HCT116 (cell line): ENCODE data around the gene STAB1.

Experiments
- CBX3 ChIP-seq: IDR thresholded peaks from 2 replicates; pipeline ENCODE4 v1.6.1; 2012; ENCODE audit warnings: low read depth
- CEBPB ChIP-seq: IDR thresholded peaks from 2 replicates; pipeline ENCODE4 v1.6.1; 2012; ENCODE audit warnings: low read depth
- ELF1 ChIP-seq: IDR thresholded peaks from 2 replicates; pipeline ENCODE4 v1.6.1; 2012; ENCODE audit warnings: low read depth, borderline replicate concordance
- EZH2 ChIP-seq: fragments of 200-600 bp; sonication (generic); IDR thresholded peaks from 2 replicates; pipeline ENCODE4 v1.6.1; 2017; ENCODE audit warnings: antibody characterized with exemption, mixed run types
- EZH2phosphoT487 ChIP-seq: fragments of 200-600 bp; IDR thresholded peaks from 2 replicates; pipeline ENCODE4 v1.6.1; 2018; ENCODE audit warnings: antibody characterized with exemption, borderline replicate concordance
- JUND ChIP-seq: IDR thresholded peaks from 2 replicates; pipeline ENCODE4 v1.6.1; 2012
- POLR2A ChIP-seq: IDR thresholded peaks from 2 replicates; pipeline ENCODE4 v1.7.0; 2011; ENCODE audit warnings: borderline replicate concordance; ENCODE audit not compliant: insufficient read depth, insufficient read length; ENCODE audit errors: extremely low read depth
- POLR2AphosphoS5 ChIP-seq: IDR thresholded peaks from 2 replicates; pipeline ENCODE4 v1.6.1; 2011; ENCODE audit warnings: mild to moderate bottlenecking, low read depth, low read length, moderate library complexity
- RAD21 ChIP-seq: IDR thresholded peaks from 2 replicates; pipeline ENCODE4 v1.6.1; 2012; ENCODE audit warnings: low read depth, mild to moderate bottlenecking
- SIN3A ChIP-seq: IDR thresholded peaks from 2 replicates; pipeline ENCODE4 v1.6.1; 2012; ENCODE audit warnings: low read depth
- TCF7L2 ChIP-seq: IDR thresholded peaks from 2 replicates; pipeline ENCODE4 v1.7.0; 2011; ENCODE audit warnings: borderline replicate concordance, inconsistent platforms; ENCODE audit not compliant: insufficient read depth, insufficient read length; ENCODE audit errors: extremely low read depth
- TF ChIP-seq, protein P1 (sequence below), 3 experiments: fragments of 200-600 bp in 1 of 3; sonication (generic) in 1 of 3; IDR thresholded peaks in 2 of 3; conservative IDR thresholded peaks in 1 of 3; 2 replicates each; pipeline ENCODE4 v1.5.1; 2012 to 2017; ENCODE audit warnings: low read depth in 2 of 3, low read length in 2 of 3, antibody characterized with exemption in 1 of 3, borderline replicate concordance in 1 of 3, control low read depth in 1 of 3, mild to moderate bottlenecking in 1 of 3, mixed read lengths in 1 of 3, mixed run types in 1 of 3, moderate library complexity in 1 of 3; ENCODE audit not compliant: insufficient read depth in 1 of 3
- TF ChIP-seq, protein P2 (sequence below): IDR thresholded peaks from 2 replicates; pipeline ENCODE4 v1.6.1; 2012; ENCODE audit warnings: low read depth
- TF ChIP-seq, protein P3 (sequence below): IDR thresholded peaks from 2 replicates; pipeline ENCODE4 v1.6.1; 2012

- TF ChIP-seq, protein P1, sequence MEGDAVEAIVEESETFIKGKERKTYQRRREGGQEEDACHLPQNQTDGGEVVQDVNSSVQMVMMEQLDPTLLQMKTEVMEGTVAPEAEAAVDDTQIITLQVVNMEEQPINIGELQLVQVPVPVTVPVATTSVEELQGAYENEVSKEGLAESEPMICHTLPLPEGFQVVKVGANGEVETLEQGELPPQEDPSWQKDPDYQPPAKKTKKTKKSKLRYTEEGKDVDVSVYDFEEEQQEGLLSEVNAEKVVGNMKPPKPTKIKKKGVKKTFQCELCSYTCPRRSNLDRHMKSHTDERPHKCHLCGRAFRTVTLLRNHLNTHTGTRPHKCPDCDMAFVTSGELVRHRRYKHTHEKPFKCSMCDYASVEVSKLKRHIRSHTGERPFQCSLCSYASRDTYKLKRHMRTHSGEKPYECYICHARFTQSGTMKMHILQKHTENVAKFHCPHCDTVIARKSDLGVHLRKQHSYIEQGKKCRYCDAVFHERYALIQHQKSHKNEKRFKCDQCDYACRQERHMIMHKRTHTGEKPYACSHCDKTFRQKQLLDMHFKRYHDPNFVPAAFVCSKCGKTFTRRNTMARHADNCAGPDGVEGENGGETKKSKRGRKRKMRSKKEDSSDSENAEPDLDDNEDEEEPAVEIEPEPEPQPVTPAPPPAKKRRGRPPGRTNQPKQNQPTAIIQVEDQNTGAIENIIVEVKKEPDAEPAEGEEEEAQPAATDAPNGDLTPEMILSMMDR (IDR thresholded peaks at IDR 0.05 in 2 of 3, conservative IDR thresholded peaks at IDR 0.05 in 1 of 3; ENCODE audit: borderline replicate concordance in 1 of 3, insufficient read depth in 1 of 3, low read depth in 2 of 3, low read length in 2 of 3) = no peak
- TF ChIP-seq CEBPB = no peak
- no peak for TF ChIP-seq POLR2A
- TF ChIP-seq EZH2 = no peak
- no peak for TF ChIP-seq TCF7L2
- no peak for TF ChIP-seq RAD21
- TF ChIP-seq SIN3A = no peak
- TF ChIP-seq JUND = no peak
- no peak for TF ChIP-seq POLR2AphosphoS5
- TF ChIP-seq, protein P2, sequence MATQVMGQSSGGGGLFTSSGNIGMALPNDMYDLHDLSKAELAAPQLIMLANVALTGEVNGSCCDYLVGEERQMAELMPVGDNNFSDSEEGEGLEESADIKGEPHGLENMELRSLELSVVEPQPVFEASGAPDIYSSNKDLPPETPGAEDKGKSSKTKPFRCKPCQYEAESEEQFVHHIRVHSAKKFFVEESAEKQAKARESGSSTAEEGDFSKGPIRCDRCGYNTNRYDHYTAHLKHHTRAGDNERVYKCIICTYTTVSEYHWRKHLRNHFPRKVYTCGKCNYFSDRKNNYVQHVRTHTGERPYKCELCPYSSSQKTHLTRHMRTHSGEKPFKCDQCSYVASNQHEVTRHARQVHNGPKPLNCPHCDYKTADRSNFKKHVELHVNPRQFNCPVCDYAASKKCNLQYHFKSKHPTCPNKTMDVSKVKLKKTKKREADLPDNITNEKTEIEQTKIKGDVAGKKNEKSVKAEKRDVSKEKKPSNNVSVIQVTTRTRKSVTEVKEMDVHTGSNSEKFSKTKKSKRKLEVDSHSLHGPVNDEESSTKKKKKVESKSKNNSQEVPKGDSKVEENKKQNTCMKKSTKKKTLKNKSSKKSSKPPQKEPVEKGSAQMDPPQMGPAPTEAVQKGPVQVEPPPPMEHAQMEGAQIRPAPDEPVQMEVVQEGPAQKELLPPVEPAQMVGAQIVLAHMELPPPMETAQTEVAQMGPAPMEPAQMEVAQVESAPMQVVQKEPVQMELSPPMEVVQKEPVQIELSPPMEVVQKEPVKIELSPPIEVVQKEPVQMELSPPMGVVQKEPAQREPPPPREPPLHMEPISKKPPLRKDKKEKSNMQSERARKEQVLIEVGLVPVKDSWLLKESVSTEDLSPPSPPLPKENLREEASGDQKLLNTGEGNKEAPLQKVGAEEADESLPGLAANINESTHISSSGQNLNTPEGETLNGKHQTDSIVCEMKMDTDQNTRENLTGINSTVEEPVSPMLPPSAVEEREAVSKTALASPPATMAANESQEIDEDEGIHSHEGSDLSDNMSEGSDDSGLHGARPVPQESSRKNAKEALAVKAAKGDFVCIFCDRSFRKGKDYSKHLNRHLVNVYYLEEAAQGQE = no peak
- no peak for TF ChIP-seq ELF1
- TF ChIP-seq, protein P3, sequence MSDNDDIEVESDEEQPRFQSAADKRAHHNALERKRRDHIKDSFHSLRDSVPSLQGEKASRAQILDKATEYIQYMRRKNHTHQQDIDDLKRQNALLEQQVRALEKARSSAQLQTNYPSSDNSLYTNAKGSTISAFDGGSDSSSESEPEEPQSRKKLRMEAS = no peak
- TF ChIP-seq EZH2phosphoT487 = no peak
- no peak for TF ChIP-seq CBX3
Measured at GRCh38 chr3:52498137-52499054, 3.3 kb downstream of the STAB1 start.
